Ammon's horn (tissue), 1 donor: ENCODE data around the gene FRMPD1.

Experiments
- DNase-seq: peaks from one replicate; pipeline ENCODE4 v3.0.0-alpha.2; 2016; ENCODE audit warnings: low spot score

Gene FRMPD1

DNA sequence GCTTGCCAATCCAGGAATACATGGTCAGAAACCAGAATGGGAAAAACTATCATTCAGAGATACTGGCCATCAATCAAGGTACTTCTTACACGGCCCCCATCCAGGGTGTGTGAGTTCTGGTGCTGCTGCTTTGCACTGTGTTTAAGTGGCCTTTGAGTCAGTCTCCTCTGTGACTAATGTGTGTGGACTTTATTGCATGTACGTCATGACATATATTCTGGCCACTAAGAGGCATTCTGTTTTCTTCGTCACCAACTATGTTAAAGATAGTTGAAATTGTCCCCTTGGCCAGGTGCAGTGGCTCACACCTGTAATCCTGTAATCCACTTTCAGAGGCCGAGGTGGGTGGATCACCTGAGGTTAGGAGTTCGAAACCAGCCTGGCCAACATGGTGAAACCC, 125.6 kb downstream of the FRMPD1 start:
- no peak for DNase-seq

- DNase-seq = no peak
Measured at GRCh38 chr9:37778534-37778933, 127.8 kb downstream of the FRMPD1 start.

- DNase-seq = no peak
Measured at GRCh38 chr9:37784291-37784615, 133.5 kb downstream of the FRMPD1 start.

DNA sequence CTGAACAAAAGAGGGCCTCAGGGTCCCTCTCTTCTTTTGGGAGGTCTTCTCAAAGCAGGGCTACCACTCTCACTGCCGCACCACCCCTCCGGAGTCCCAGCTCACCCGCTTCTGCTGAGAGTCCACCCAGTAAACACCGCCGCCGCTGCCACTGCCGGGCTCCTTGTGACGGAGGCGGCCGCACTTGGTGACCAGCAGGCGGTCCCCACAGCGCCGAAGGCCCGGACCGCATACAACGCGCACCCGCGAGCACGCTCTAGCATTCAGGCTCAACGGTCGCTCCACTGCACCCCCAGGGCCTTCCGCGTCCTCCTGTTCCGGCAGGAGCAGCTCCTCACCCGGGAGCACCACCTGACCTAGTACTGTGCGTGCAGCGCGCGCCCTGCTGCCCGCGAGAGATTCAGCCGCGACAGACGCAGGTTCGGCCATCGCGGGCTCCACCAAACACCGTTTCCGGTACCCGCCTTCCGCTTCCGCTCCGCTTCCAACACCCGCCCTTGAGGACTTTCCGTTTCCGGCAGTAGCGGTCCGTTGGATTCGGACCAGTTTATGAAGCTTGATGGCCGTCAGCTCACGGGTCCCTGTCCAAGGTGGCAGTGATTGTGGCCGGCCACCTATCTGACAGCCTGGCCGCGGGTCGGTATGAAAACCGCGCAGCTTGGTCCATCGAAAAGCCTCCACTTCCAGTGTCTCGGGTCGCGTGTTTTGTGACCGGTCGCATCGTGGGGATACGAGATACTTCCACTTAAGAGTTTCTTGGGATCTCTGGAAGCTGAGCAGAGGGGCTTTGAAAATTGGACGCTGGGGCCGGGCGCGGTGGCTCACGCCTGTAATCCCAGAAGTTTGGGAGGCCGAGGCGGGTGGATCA, 134.1 kb downstream of the FRMPD1 start, which contains the start of gene EXOSC3:
EXOSC3 (minus strand) TSS at position 449 of the 868 bp plus-strand sequence; CDS start at position 429, 20 bp downstream.
- DNase-seq = peak; percentile 94

- DNase-seq = no peak
Measured at GRCh38 chr9:37787059-37787458, 136.3 kb downstream of the FRMPD1 start.

DNA sequence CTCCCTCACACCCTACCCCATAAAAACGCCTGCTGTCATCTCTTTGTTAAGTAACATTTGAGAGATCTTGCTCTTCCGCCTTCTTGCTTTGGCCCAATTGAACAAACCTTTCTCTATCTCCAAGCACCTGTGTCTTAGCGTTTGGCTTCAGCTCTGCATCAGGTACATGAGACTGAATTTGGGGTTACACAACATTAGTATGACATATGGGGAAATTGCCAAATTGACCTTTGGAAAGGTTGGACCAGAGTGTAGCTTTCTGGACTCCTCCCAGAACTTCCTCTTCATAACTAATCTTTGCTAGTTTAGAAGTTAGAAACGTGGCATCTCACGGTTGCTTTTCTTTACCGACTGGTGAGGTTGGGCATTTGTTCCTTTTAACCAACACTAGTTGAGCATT, 137.6 kb downstream of the FRMPD1 start:
- DNase-seq = no peak

DNA sequence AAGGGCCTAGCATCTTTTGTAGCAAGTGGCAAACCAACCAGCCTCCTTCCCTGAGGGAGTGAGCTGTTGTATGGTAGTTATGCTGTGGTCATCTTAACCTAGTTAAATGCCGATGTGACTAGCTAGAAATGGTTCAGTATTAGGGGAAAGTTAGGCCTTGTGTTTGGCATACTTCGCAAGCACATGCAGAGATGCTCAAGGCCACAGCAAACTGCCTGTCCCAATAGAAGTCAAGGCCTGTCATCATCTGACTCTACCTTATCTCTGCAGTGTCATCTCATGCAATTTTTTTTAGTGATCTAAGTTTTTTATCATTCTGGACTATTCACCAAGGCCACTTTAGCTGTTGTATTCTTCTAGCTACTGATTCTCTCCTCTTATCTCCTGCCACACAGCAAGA, 139.3 kb downstream of the FRMPD1 start:
- no peak for DNase-seq

DNA sequence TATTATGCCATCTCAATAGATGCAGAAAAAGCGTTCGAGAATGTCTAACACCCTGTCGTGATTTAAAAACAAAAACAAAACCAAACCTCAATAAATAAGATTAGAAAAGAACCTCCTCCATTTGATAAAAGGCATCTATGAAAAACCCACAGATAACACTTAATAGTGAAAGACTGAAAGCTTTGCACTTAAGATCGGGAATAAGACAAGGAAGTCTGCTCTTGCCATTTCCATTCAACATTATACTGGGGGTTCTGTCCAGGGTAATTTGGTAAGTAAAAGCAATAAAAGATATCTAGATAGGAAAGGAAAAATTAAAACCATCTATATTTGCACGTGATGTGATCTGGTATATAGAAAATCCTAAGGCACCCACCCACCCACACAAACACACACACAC, 141.4 kb downstream of the FRMPD1 start:
- DNase-seq = no peak

- DNase-seq = no peak
Measured at GRCh38 chr9:37796232-37796631, 145.5 kb downstream of the FRMPD1 start.
